GM19467 (cell line): ENCODE measurements around the gene AK8.

ENCODE experiments used
- ATAC-seq: cut with Tn5 transposase; IDR thresholded peaks from one replicate; pipeline ENCODE4 v1.9.1; 2021; ENCODE audit warnings: mild to moderate bottlenecking, moderate library complexity; ENCODE audit not compliant: unreplicated experiment

The AK8 gene

DNA sequence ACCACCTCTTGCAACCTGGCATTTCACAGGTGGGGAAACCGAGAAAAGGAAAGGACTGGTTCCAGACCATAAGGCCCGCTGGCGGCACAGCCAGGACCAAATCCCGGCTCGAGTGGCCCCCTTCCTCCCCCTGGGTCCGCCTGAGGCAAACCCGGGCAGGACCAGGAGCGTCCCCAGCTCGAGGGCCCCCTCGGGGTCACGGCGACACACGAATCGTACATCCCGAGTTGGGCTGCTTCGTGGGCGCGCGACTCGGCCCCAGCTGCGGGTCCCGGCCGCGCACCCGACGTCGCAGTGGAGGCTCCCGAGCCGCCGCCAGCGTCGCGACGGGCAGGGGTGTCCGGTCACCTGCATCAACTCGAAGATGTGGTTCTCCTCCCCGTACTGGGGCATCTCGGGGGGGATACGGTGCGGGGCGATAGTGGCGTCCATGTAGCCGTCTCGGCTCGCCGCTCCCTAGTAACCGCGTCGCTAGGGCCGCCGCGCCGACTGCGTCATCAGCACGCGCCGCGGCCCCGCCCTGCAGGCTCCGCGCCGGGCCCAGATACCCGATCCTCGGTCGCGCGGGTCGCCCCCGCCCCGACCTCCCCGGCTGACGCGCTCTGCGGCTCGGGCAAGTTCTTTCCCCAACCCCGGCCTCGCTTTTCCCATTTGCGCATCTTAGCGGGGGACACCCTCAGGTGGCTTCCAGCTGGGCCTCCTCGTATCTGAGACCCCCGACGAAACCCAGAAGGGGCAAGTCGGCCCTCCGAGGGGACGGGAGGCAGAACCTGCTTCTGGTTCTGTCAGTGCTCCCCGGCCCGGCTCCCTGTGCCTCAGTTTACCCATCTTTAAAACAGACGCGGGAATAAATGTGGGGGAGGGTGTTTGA is at the start of gene AK8:
TSS of gene AK8 (minus strand) at position 461 of the 871 bp plus-strand sequence. CDS start at position 432, 29 bp downstream.
- ATAC-seq: peak; percentile 48

- no peak for ATAC-seq
Measured at GRCh38 chr9:132927704-132928103, 49.6 kb upstream of the AK8 start.

DNA sequence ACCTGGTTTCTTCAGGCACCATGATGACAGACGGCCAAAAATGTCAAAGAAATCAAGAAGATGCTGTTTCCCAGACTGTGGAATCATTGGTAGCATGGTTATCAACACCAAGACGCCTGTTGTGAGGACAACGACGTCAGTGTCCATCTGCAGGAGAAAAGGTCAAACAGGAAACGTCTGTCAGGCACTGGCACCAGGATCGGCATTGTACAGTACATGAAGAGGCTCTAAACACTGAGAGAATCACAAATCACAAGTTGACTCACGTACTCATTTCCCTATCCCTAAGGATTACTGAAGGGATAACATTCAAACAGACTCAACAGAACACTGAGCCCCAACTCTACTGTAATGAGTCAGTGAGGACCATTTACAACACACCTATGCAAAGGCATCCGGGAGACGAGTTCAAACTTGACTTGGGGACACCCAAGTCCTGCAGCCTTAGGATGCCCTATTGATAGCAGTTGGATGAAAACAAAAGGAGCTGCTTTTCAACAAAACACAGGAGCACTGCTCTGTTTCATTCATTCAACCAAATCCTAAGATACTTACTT is 45.3 kb upstream of the AK8 start:
- ATAC-seq: no peak

DNA sequence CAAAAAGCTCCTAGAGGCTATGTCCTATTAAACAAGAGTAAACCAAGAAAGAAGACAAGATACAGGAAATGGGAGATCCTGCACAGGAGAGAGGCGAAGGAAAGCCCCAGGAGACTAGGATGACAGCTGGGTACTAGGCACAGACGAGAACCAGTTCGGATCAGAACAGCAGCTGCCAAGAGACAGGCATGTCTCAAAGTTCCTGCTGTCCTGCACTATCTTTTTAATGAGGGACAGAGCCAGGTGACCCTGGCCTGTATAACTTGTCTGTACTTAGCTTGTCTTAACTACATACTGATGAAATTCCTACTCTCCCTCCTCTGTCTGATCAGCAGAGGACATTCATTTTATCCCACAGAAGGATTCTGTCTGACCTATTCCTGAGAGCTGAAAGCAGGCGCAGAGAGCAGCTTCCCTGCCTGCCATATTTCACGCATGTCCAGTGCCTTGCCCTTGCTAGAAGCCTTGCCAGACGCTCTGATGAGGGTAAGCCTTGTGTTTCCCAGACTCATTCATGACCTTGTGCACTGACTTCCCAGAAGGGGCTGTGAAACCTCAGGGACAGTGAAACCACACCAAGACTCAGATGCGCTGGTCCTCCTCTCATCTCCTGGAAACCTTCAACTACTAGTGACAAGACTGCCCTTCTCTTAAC is 41.7 kb upstream of the AK8 start:
- ATAC-seq: no peak

DNA sequence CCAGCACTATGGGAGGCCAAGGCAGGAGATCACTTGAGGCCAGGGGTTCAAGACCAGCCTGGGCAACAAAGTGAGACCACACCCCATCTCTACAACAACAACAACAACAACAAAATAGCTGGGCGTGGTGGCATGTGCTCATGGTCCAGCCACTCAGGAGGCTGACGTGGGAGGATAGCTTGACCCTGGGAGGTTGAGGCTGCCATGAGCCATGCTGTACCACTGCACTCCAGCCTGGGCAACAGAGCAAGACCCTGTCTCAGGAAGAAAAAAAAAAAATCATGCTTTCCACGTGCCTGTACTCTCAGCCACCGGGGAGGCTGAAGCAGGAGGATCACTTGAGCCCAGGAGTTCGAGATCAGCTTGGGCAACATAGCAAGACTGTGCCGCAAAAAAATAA is 36.8 kb upstream of the AK8 start:
- ATAC-seq: no peak

GRCh38 chr9:132912131-132912530 is 34.0 kb upstream of the AK8 start:
- ATAC-seq: no peak

GRCh38 chr9:132910376-132910775 is 32.3 kb upstream of the AK8 start:
- no peak for ATAC-seq

GRCh38 chr9:132909311-132909710 is 31.2 kb upstream of the AK8 start:
- no peak for ATAC-seq

DNA sequence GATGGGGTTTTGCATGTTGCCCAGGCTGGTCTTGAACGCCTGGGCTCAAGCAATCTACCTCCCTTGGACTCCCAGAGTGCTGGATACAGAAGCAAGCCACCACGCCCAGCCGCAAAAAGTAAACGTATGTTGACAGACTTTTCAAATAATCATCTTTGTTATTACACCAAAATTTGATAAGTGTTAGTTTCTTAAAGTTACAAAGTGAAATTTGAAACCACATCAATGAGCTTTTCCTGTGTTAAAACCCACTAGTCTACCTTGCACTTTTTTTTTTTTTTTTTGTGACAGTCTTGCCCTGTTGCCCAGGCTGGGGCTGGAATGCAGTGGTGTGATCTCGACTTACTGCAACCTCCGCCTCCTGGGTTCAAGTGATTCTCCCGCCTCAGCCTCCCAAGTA is 30.6 kb upstream of the AK8 start:
- no peak for ATAC-seq

- ATAC-seq: no peak
Measured at GRCh38 chr9:132905726-132906125, 27.6 kb upstream of the AK8 start.

DNA sequence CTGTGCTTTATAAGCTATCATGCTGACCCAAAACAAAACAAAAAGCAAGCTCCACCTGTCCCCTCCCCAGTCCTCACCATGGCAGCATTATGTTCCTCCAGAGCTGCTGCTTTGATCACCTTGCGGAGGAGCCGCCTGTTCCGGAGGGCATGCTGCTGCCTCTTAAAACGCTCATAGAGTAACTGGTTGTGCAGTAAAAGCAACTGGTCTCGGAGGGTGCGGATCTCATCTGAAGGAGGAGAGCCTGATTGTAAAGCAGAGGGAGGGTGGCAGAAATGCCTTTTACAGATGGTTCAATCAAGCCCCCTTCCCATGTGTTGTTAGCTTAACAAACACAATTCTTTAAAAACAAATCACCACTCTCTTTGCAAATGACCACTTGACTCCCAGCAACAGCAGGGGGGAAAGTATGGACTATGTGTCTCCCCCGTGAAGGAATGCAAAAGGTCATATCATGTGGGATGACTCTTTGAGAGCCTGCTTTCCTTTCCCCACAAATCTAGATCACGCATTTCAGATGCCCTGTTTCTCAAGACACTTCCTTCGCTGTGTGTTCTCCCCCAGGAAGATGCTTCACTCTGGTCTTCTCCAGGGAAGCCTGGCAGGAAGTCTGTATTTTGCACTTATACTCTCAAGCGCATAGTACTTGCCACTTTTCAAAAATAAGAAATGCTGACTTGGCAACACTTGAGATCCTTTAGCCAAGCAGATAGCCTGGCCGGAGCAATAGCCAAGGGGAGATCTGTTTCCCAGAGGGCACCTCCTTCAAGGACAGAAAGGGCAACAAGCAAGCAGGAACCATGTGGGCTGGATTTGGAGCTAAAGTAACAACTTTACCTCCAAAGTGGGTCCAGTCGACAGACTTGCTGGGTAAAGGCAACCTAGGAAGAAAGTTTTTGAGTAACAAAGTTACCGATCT is 25.7 kb upstream of the AK8 start:
- ATAC-seq: no peak

DNA sequence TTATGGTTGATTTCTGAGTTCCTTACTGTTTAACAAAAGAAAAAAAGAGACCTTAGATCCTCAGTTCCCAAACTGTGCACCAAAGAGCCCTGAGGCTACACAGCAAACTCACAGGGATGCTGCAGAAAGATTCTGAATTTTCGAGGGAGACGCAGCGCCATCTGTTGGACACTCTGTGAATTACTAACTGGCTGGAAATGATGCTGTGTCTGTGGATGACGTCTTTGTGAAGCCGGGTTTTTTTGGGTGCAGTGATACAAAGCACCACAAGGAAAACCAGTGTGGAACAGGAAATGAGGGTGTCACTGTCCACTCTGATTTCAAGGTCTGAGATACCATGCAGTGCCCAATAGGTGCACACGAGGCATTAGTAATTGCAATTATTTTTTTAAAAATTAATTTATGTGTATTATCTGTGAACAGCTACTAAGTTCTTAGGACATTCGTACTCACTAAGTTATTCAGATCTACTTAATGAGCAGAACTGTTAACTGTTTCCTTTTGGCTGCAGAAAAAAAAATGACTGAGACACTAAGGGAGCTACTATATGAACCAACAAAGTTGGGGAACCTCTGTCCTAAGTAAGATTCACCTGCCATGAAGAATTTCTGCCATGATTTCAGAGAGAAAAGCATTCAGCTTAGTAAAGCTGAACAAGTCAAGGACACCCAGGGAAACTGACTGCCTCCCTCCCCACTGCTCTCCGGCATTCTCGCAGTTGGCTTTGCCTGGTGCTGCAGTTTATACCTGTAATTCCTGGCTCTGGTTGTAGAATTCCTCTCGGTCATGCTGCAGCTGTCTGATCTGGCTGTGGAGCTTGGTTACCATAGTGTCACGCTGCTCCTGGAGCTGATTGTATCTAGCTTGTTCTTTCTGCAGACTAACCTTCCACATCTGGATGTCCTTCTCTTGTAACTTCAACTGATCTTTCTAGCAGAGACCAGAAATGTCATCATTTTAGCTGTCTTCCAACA is 24.1 kb upstream of the AK8 start:
- no peak for ATAC-seq

- no peak for ATAC-seq
Measured at GRCh38 chr9:132898051-132898450, 20.0 kb upstream of the AK8 start.

- ATAC-seq: no peak
Measured at GRCh38 chr9:132896906-132897305, 18.8 kb upstream of the AK8 start.

GRCh38 chr9:132896264-132896663 is 18.2 kb upstream of the AK8 start:
- ATAC-seq: no peak

GRCh38 chr9:132894862-132895835 is 17.1 kb upstream of the AK8 start:
- ATAC-seq: no peak

- no peak for ATAC-seq
Measured at GRCh38 chr9:132894346-132894745, 16.3 kb upstream of the AK8 start.

- no peak for ATAC-seq
Measured at GRCh38 chr9:132892400-132892799, 14.3 kb upstream of the AK8 start.

DNA sequence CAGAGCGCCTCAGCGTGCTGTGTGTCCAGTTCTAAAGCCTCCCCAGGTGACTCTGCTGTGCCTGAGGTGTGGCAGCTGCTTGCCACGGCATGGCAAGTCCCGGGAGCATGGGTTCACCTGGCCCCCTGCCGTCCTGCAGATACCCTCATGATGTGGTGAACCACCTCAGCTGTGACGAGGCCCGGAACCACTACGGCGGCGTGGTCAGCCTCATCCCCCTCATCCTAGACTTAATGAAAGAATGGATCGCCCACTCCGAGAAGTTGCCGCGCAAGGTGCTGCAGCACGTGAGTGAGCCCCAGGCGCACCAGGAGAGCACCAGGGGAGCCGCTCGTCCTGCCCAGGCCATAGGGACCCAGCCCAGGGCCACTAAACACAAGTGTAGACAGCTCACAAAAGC is 10.1 kb upstream of the AK8 start:
- no peak for ATAC-seq
